Natural killer cell treated with Interleukin-12 subunit alpha and Interleukin-12 subunit beta and Interleukin-15 and Interleukin-18, amount 100 ng/mL, for 72 hours (primary cell): ENCODE measurements around the gene CCN2. TPM values are rescaled to one million over a fixed set of nuclear protein-coding genes. Genes with fewer than 3 reads are reported as not detected.
A peak's percentile ranks its signal among the peaks of the same experiment; 100 is the strongest.

Experiments used
- ATAC-seq, 2 donors: fragments of 150-1000 bp; cut with Tn5 transposase in 1 of 2; sonication (Bioruptor Pico), chemical (Tn5 transposase) in 1 of 2; 2 replicates each; pipeline ENCODE4 v1.10.0; 2021
- DNase-seq: peaks from one replicate; pipeline ENCODE4 v3.0.0; 2022; ENCODE audit warnings: low spot score
- H3K27ac Mint-ChIP-seq, 2 donors: 1 replicate in 1 of 2; 2 replicates in 1 of 2; pipeline ENCODE4 v1.8.0; 2022; ENCODE audit warnings: mixed read lengths in 2 of 2, mild to moderate bottlenecking in 1 of 2, moderate library complexity in 1 of 2
- H3K27me3 Mint-ChIP-seq, 2 donors: 1 replicate in 1 of 2; 2 replicates in 1 of 2; pipeline ENCODE4 v1.8.0; 2022; ENCODE audit warnings: mixed read lengths in 2 of 2
- H3K36me3 Mint-ChIP-seq: one replicate; pipeline ENCODE4 v1.8.0; 2022; ENCODE audit warnings: mixed read lengths
- H3K4me1 Mint-ChIP-seq, 2 donors: 1 replicate in 1 of 2; 2 replicates in 1 of 2; pipeline ENCODE4 v1.8.0; 2022; ENCODE audit warnings: low read depth in 2 of 2, mixed read lengths in 2 of 2, mild to moderate bottlenecking in 1 of 2
- H3K4me3 Mint-ChIP-seq: one replicate; pipeline ENCODE4 v1.8.0; 2022; ENCODE audit warnings: mixed read lengths
- H3K9me3 Mint-ChIP-seq: 2 replicates; pipeline ENCODE4 v1.8.0; 2022; ENCODE audit warnings: mixed read lengths
- total RNA-seq, 2 donors: library from RNA; stranded (reverse); gene quantifications; one replicate each; pipeline ENCODE4 v1.2.3, GENCODE V29; 2022

The CCN2 gene, protein sequence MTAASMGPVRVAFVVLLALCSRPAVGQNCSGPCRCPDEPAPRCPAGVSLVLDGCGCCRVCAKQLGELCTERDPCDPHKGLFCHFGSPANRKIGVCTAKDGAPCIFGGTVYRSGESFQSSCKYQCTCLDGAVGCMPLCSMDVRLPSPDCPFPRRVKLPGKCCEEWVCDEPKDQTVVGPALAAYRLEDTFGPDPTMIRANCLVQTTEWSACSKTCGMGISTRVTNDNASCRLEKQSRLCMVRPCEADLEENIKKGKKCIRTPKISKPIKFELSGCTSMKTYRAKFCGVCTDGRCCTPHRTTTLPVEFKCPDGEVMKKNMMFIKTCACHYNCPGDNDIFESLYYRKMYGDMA
- not detected for total RNA-seq

DNA sequence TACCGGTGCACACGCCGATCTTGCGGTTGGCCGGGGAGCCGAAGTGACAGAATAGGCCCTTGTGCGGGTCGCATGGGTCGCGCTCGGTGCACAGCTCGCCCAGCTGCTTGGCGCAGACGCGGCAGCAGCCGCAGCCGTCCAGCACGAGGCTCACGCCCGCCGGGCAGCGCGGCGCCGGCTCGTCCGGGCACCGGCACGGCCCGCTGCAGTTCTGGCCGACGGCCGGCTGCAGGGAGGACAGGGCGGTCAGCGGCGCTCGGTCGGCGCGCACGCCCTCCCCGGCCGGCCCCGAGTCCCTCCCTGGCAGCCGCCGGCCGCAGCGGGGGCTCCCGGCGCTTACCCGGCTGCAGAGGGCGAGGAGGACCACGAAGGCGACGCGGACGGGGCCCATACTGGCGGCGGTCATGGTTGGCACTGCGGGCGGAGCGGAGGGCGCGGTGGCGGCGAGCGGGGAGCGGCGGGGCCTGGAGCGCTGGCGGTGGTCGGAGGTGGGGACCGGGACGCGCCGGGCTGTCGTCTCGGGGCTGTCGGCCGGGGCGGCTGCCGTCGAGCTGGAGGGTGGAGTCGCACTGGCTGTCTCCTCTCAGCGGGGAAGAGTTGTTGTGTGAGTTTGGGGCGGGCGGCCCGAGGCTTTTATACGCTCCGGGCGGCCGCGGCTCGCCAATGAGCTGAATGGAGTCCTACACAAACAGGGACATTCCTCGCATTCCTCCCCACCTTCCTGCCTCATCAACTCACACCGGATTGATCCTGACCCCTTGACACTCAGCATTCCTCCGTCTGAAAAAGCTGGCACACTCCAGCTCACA is at the start of gene CCN2:
Gene CCN2, minus strand, starts transcription at position 606 of the 809 bp plus-strand sequence. Its CDS starts 200 bp downstream, at position 406.
- Mint-ChIP-seq H3K27me3 (peaks cover 43 to 74% of the 10 kb centered on the region in 2 donors), H3K4me1 (peaks cover 4 to 6% of the 10 kb centered on the region in 2 donors), H3K36me3 (no peaks in the 10 kb centered on the region), H3K27ac (no peak within 1 kb of the TSS), H3K9me3 (no peaks in the 10 kb centered on the region), H3K4me3 (peak within 1 kb of the TSS; percentile 72)
- peak; percentile 46 to 51 for ATAC-seq
- no peak for DNase-seq

DNA sequence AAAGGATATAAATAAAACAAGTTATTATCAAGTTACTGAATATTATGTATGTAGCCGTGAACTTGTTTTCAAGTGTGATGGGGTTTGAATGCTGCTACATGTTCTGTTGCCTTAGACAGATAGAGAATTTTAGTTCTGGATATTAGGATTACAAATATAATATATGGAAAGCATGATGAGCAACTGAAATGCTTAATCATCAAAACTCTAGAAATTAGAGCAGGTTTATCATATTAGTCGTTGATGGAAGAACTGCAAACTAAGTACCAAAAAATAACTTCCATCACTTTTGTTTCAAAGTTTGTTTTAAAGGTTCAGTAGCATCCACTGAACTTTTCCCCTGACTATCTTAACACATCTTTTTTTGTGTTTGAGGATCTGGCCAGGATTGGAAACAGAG is 49.1 kb upstream of the CCN2 start:
- H3K36me3 Mint-ChIP-seq: no peaks in the 10 kb centered on the region
- H3K4me3 Mint-ChIP-seq: no peak overlapping the region
- ATAC-seq (no peak), DNase-seq (no peak)
- H3K9me3 Mint-ChIP-seq: peaks cover 8% of the 10 kb centered on the region
- no peak overlapping the region for H3K27ac Mint-ChIP-seq
- H3K4me1 Mint-ChIP-seq: no peaks in the 10 kb centered on the region
- H3K27me3 Mint-ChIP-seq: no peaks in the 10 kb centered on the region

DNA sequence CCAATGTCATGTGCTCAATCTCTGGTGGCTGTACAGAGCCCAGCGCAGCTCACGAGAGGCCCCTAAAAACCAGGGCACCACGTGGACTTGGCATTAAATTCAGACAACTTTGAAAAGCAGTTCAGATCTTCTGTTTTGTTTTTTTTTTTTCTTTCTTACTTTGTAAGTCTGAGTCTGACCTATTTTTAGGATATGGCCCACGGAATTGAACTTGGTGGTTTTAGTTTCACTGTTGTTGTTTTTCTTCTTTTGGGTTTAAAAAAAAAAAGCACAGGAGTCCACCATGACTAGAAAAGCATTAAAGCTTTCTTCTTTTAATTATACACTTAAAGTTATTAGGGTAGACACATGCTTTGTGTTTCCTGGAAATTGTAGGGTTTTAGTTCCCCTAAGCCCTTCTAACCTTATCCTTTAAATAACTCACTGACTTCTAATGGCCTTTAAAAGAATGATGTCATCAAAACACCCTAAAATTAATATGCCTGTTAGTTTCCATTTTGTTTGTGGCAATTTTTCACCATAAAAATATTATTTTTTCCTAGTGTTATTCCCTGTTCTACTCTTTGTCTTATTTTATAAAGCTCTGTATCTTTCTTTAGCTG is 48.5 kb upstream of the CCN2 start:
- Mint-ChIP-seq H3K4me1 (no peaks in the 10 kb centered on the region), H3K9me3 (peaks cover 8% of the 10 kb centered on the region)
- no peak for ATAC-seq

DNA sequence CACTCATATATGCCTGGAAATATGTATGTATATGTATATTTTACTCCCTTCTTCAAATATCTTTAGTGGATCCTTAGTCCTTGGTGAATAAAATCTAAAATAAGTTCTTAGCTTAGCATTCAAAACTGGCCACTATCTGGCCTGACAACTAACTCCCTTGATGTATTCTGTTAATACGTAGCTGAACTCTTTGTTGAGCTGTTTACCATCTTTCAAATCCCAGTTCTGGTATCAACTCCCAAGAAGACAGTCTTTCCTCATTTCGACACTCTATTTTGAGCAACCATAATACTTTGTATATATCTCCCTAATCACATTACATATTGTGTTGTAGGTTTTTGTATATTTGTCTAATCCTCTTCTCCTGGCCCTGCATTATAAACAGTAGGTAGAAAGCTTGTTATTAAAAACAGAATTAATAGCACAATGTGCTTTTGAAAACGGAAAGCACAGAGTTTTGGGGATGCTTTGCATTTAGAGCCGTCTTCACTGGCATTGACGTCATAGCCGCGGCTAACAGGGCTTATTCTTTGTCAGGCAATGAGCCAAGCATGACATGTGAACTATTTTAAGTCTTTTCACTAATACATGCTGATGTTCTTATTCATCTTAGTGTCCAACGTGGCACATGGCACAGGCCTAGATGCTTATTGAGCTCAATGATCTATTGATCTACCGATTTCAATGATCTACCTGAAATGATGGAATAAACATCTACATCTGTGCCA is 47.2 kb upstream of the CCN2 start:
- no peaks in the 10 kb centered on the region for H3K4me1 Mint-ChIP-seq

More for the DNA sequence above, 48.5 kb upstream of the CCN2 start:
- DNase-seq: no peak
- Mint-ChIP-seq H3K27me3 (no peaks in the 10 kb centered on the region), H3K36me3 (no peaks in the 10 kb centered on the region), H3K4me3 (no peak overlapping the region), H3K27ac (no peak overlapping the region)

GRCh38 chr6:131997429-131998153 is 46.4 kb upstream of the CCN2 start:
- Mint-ChIP-seq H3K9me3 (peaks cover 3% of the 10 kb centered on the region), H3K36me3 (no peaks in the 10 kb centered on the region), H3K27ac (no peak overlapping the region), H3K4me1 (no peaks in the 10 kb centered on the region), H3K27me3 (no peaks in the 10 kb centered on the region), H3K4me3 (no peak overlapping the region)
- DNase-seq (no peak), ATAC-seq (peak in 1 of 2 donors; percentile 40)

More for the DNA sequence above, 47.2 kb upstream of the CCN2 start:
- H3K9me3 Mint-ChIP-seq: peaks cover 8% of the 10 kb centered on the region
- H3K27ac Mint-ChIP-seq: no peak overlapping the region
- DNase-seq (no peak), ATAC-seq (no peak)
- H3K27me3 Mint-ChIP-seq: no peaks in the 10 kb centered on the region
- H3K4me3 Mint-ChIP-seq: no peak overlapping the region
- no peaks in the 10 kb centered on the region for H3K36me3 Mint-ChIP-seq

GRCh38 chr6:131995917-131996316 is 44.7 kb upstream of the CCN2 start:
- no peak for DNase-seq
- no peak for ATAC-seq
- H3K4me3 Mint-ChIP-seq: no peak overlapping the region
- H3K4me1 Mint-ChIP-seq: no peaks in the 10 kb centered on the region
- H3K27me3 Mint-ChIP-seq: no peaks in the 10 kb centered on the region
- H3K9me3 Mint-ChIP-seq: no peaks in the 10 kb centered on the region
- H3K36me3 Mint-ChIP-seq: no peaks in the 10 kb centered on the region
- H3K27ac Mint-ChIP-seq: no peak overlapping the region

- H3K27ac Mint-ChIP-seq: no peak overlapping the region
- no peak for ATAC-seq
- H3K4me1 Mint-ChIP-seq: no peaks in the 10 kb centered on the region
- no peak overlapping the region for H3K4me3 Mint-ChIP-seq
- H3K27me3 Mint-ChIP-seq: no peaks in the 10 kb centered on the region
- no peaks in the 10 kb centered on the region for H3K36me3 Mint-ChIP-seq
- no peak for DNase-seq
- no peaks in the 10 kb centered on the region for H3K9me3 Mint-ChIP-seq
These were observed 41.4 kb upstream of the CCN2 start for GRCh38 chr6:131992557-131992956.

GRCh38 chr6:131989036-131989435 is 37.9 kb upstream of the CCN2 start:
- Mint-ChIP-seq H3K27me3 (no peaks in the 10 kb centered on the region), H3K27ac (no peak overlapping the region), H3K36me3 (no peaks in the 10 kb centered on the region), H3K4me3 (no peak overlapping the region), H3K9me3 (no peaks in the 10 kb centered on the region), H3K4me1 (no peaks in the 10 kb centered on the region)
- ATAC-seq (no peak), DNase-seq (no peak)

DNA sequence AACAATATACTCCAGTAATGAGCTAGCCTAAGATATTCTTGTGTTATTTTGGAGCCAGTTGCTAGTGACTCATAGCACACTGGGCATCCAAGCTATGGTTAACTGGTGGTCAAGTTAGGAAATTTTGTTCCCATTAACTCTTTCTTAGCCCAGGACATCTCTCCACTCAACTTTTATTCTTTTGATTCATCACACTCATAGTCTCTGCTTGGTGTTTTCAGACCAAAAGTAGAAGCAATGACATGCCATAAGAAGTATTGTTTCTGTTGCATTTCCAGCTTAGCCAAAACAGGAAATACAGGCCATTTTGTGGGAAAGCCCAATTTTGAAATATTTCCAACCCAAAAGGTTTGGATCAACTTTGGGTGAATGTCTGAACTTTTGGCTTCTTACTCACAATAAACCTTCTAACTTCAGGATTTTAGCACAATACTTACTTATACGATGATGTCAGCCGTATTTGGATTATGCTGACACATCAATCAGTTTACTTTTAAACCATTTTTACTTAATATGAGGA is 31.6 kb upstream of the CCN2 start:
- H3K27ac Mint-ChIP-seq: no peak overlapping the region
- DNase-seq: no peak
- H3K9me3 Mint-ChIP-seq: no peaks in the 10 kb centered on the region
- no peaks in the 10 kb centered on the region for H3K27me3 Mint-ChIP-seq
- no peak overlapping the region for H3K4me3 Mint-ChIP-seq
- no peaks in the 10 kb centered on the region for H3K4me1 Mint-ChIP-seq
- H3K36me3 Mint-ChIP-seq: no peaks in the 10 kb centered on the region
- no peak for ATAC-seq

DNA sequence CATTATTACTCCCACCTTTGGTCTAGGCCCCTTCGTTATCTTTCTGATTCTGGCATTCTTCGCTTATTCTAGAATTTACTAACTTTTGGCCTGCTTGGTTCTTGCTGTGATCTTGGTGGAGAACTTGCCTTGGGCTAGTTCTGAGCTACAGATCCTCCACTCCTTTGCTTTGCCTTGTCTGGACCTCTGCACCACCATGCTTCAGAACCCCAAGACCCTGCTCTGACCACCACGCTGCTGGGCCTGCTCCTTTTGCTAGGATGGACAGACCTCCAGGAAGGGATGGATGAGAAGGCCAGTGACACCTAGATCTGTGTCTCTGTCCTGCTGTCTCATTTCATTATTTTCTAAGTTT is 30.4 kb upstream of the CCN2 start:
- DNase-seq: no peak
- no peak overlapping the region for H3K27ac Mint-ChIP-seq
- H3K27me3 Mint-ChIP-seq: no peaks in the 10 kb centered on the region
- no peak for ATAC-seq
- no peaks in the 10 kb centered on the region for H3K4me1 Mint-ChIP-seq
- H3K36me3 Mint-ChIP-seq: no peaks in the 10 kb centered on the region
- no peak overlapping the region for H3K4me3 Mint-ChIP-seq
- no peaks in the 10 kb centered on the region for H3K9me3 Mint-ChIP-seq

- H3K27ac Mint-ChIP-seq: no peak overlapping the region
- H3K27me3 Mint-ChIP-seq: peaks cover 0 to under 1% of the 10 kb centered on the region in 2 donors
- H3K9me3 Mint-ChIP-seq: no peaks in the 10 kb centered on the region
- H3K4me1 Mint-ChIP-seq: no peaks in the 10 kb centered on the region
- DNase-seq (no peak), ATAC-seq (no peak)
- no peaks in the 10 kb centered on the region for H3K36me3 Mint-ChIP-seq
- H3K4me3 Mint-ChIP-seq: no peak overlapping the region
These were observed 29.8 kb upstream of the CCN2 start for GRCh38 chr6:131980791-131981623.

DNA sequence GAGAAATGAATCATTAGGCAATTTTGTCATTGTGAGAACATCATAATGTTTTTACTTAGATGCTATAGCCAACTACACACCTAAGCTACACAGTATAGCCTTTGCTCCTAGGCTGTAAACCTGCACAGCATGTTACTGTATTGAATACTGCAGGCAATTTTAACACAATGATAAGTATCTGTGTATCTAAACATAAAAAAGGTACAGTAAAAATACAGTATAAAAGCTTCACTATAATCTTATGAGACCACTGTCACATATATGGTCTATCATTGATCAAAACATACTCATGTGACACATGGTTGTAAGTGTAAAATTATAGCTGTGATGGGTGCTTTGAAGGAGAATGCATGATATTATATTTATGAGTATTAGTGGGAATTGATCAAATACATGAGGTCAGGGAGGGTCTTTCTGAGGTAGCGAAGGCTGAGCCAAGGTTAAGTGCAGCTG is 29.2 kb upstream of the CCN2 start:
- no peaks in the 10 kb centered on the region for H3K9me3 Mint-ChIP-seq
- H3K27me3 Mint-ChIP-seq: peaks cover 3 to 7% of the 10 kb centered on the region in 2 donors
- ATAC-seq (no peak), DNase-seq (no peak)
- H3K4me3 Mint-ChIP-seq: no peak overlapping the region
- H3K27ac Mint-ChIP-seq: no peak overlapping the region
- H3K4me1 Mint-ChIP-seq: no peaks in the 10 kb centered on the region
- H3K36me3 Mint-ChIP-seq: no peaks in the 10 kb centered on the region
